SK-N-SH treated with all-trans-retinoic acid at 6 μM for 48 hours (cell line): ENCODE results near the gene SUMF2.

Experiments used
- ARNTL ChIP-seq: fragments of 450-650 bp; formaldehyde crosslinking; IDR thresholded peaks from 2 replicates; pipeline ENCODE4 v1.5.0; 2020; ENCODE audit warnings: low read depth, mild to moderate bottlenecking, moderate library complexity, borderline replicate concordance
- ISL1 ChIP-seq: fragments of 250-450 bp; sonication (Bioruptor Pico); IDR thresholded peaks from 2 replicates; pipeline ENCODE4 v2.1.2; 2022; ENCODE audit warnings: mild to moderate bottlenecking, moderate library complexity
- TF ChIP-seq, protein P1 (sequence below): fragments of 250-450 bp; sonication (Bioruptor Pico); IDR thresholded peaks from 2 replicates; pipeline ENCODE4 v1.5.0; 2020; ENCODE audit warnings: mild to moderate bottlenecking, moderate library complexity
- TF ChIP-seq, protein P2 (sequence below): fragments of 250-450 bp; sonication (Bioruptor Pico); IDR thresholded peaks from 2 replicates; pipeline ENCODE4 v1.5.1; 2021; ENCODE audit warnings: mild to moderate bottlenecking, moderate library complexity

DNA sequence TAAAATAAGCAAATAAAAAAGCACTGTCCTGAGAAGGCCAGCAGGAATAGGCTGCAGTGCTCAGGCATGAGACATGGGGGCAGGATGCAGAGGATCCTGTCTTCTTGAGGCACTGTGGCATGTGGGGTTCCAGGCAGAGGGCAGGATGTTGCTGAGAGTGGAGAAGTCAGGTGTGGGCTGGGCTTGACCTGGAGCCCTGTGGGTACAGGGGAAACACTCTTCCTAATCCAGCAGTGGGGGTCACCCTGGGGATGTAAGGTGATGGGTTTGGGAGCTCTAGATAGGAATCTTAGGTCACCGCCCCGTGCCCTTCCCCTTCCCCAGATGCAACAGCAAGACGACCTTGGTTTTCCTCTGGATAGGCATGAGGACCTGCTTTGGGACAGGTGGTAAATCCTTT is 13.6 kb downstream of the SUMF2 start:
- TF ChIP-seq ISL1 (CRISPR knock-in tag) (no peak), ARNTL (CRISPR knock-in tag) (no peak)
- TF ChIP-seq, protein P1, sequence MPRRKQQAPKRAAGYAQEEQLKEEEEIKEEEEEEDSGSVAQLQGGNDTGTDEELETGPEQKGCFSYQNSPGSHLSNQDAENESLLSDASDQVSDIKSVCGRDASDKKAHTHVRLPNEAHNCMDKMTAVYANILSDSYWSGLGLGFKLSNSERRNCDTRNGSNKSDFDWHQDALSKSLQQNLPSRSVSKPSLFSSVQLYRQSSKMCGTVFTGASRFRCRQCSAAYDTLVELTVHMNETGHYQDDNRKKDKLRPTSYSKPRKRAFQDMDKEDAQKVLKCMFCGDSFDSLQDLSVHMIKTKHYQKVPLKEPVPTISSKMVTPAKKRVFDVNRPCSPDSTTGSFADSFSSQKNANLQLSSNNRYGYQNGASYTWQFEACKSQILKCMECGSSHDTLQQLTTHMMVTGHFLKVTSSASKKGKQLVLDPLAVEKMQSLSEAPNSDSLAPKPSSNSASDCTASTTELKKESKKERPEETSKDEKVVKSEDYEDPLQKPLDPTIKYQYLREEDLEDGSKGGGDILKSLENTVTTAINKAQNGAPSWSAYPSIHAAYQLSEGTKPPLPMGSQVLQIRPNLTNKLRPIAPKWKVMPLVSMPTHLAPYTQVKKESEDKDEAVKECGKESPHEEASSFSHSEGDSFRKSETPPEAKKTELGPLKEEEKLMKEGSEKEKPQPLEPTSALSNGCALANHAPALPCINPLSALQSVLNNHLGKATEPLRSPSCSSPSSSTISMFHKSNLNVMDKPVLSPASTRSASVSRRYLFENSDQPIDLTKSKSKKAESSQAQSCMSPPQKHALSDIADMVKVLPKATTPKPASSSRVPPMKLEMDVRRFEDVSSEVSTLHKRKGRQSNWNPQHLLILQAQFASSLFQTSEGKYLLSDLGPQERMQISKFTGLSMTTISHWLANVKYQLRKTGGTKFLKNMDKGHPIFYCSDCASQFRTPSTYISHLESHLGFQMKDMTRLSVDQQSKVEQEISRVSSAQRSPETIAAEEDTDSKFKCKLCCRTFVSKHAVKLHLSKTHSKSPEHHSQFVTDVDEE = no peak
- TF ChIP-seq, protein P2, sequence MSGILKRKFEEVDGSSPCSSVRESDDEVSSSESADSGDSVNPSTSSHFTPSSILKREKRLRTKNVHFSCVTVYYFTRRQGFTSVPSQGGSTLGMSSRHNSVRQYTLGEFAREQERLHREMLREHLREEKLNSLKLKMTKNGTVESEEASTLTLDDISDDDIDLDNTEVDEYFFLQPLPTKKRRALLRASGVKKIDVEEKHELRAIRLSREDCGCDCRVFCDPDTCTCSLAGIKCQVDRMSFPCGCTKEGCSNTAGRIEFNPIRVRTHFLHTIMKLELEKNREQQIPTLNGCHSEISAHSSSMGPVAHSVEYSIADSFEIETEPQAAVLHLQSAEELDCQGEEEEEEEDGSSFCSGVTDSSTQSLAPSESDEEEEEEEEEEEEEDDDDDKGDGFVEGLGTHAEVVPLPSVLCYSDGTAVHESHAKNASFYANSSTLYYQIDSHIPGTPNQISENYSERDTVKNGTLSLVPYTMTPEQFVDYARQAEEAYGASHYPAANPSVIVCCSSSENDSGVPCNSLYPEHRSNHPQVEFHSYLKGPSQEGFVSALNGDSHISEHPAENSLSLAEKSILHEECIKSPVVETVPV = no peak
